HTR-8/SVneo (cell line): ENCODE data around the gene TOP3A.

Experiments
- DNase-seq: peaks from one replicate; pipeline ENCODE4 v3.0.0; 2011; ENCODE audit warnings: low spot score, mixed read lengths; ENCODE audit not compliant: insufficient read length
- FAIRE-seq: peaks from 2 replicates; lab custom pipeline; 2011; peaks lifted over from hg19 to GRCh38; lab: Jason Lieb, UNC

Gene TOP3A

GRCh38 chr17:18257268-18257981 is 57.4 kb downstream of the TOP3A start:
- DNase-seq (peak; percentile 82), FAIRE-seq (no peak)

- no peak for DNase-seq
- peak; percentile 84 for FAIRE-seq
Observed at GRCh38 chr17:18256776-18257175, 58.0 kb downstream of the TOP3A start.

GRCh38 chr17:18256351-18256750 is 58.4 kb downstream of the TOP3A start:
- DNase-seq (no peak), FAIRE-seq (peak; percentile 75)

GRCh38 chr17:18254888-18255649 is 59.7 kb downstream of the TOP3A start:
- FAIRE-seq (no peak), DNase-seq (no peak)

- FAIRE-seq (peak; percentile 49), DNase-seq (no peak)
Observed at GRCh38 chr17:18253947-18254821, 60.6 kb downstream of the TOP3A start.

GRCh38 chr17:18253187-18253884 is 61.5 kb downstream of the TOP3A start:
- no peak for DNase-seq
- FAIRE-seq: peak; percentile 48

GRCh38 chr17:18252160-18252559 is 62.6 kb downstream of the TOP3A start:
- no peak for FAIRE-seq

GRCh38 chr17:18251204-18251603 is 63.6 kb downstream of the TOP3A start:
- DNase-seq (no peak), FAIRE-seq (peak; percentile 52)

More at GRCh38 chr17:18252160-18252559, 62.6 kb downstream of the TOP3A start:
- DNase-seq: no peak

GRCh38 chr17:18250708-18251107 is 64.1 kb downstream of the TOP3A start:
- FAIRE-seq (no peak), DNase-seq (no peak)

- DNase-seq (no peak), FAIRE-seq (peak; percentile 63)
Observed at GRCh38 chr17:18250259-18250658, 64.5 kb downstream of the TOP3A start.

GRCh38 chr17:18248811-18249210 is 66.0 kb downstream of the TOP3A start:
- FAIRE-seq: peak; percentile 57
- DNase-seq: no peak

- FAIRE-seq: peak; percentile 96
Observed at GRCh38 chr17:18248300-18248731, 66.5 kb downstream of the TOP3A start.

GRCh38 chr17:18247613-18248001 is 67.2 kb downstream of the TOP3A start:
- DNase-seq: no peak
- peak; percentile 33 for FAIRE-seq

More at GRCh38 chr17:18248300-18248731, 66.5 kb downstream of the TOP3A start:
- peak; percentile 96 for DNase-seq

GRCh38 chr17:18246880-18247612 is 67.7 kb downstream of the TOP3A start:
- DNase-seq (no peak), FAIRE-seq (peak; percentile 60)

GRCh38 chr17:18246109-18246725 is 68.6 kb downstream of the TOP3A start:
- DNase-seq (no peak), FAIRE-seq (peak; percentile 78)

- DNase-seq: no peak
- FAIRE-seq: peak; percentile 69
Observed at GRCh38 chr17:18245038-18245776, 69.6 kb downstream of the TOP3A start.

GRCh38 chr17:18241229-18241871 is 73.4 kb downstream of the TOP3A start:
- DNase-seq (no peak), FAIRE-seq (peak; percentile 87)

- no peak for DNase-seq
- no peak for FAIRE-seq
Observed at GRCh38 chr17:18240449-18240848, 74.3 kb downstream of the TOP3A start.
